CD4-positive, alpha-beta T cell treated with Interleukin-15 for 1 hour (primary cell): ENCODE data around the gene ZDHHC3.
"Not testable (repeated sequence)": the region's sequence is repeated elsewhere in the genome, so short reads cannot be mapped to it uniquely, and the experiment has no call there.

ENCODE experiments used
- DNase-seq: peaks from one replicate; pipeline ENCODE4 v3.0.0-alpha.2; 2020

The ZDHHC3 gene

DNA sequence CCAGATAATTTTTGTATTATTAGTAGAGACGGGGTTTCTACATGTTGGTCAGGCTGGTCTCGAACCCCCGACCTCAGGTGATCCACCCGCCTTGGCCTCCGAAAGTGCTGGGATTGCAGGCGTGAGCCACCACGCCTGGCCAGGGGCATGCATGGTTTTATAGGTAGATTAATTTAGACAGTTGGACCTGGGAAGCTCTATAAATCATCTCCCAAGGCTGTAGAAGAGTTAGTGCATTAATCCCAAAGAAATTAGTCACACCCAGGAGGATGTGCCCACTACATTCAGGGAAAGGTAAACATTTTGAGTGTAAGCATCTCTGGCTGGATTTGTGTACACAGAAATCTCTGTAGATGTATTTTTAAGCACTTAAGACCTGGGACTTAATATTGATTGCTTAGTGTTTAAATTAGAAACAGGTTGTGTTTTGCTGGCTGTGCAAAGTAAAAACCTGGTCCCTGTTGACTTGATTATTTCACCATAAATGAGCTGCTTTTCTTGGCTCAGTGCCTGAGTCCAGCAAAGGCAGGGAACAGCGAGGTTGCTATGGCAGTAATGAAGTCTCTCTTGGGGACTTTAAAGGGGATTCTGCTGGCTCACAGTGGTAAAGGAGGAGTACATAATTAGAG is 19.3 kb upstream of the ZDHHC3 start:
- no peak for DNase-seq

DNA sequence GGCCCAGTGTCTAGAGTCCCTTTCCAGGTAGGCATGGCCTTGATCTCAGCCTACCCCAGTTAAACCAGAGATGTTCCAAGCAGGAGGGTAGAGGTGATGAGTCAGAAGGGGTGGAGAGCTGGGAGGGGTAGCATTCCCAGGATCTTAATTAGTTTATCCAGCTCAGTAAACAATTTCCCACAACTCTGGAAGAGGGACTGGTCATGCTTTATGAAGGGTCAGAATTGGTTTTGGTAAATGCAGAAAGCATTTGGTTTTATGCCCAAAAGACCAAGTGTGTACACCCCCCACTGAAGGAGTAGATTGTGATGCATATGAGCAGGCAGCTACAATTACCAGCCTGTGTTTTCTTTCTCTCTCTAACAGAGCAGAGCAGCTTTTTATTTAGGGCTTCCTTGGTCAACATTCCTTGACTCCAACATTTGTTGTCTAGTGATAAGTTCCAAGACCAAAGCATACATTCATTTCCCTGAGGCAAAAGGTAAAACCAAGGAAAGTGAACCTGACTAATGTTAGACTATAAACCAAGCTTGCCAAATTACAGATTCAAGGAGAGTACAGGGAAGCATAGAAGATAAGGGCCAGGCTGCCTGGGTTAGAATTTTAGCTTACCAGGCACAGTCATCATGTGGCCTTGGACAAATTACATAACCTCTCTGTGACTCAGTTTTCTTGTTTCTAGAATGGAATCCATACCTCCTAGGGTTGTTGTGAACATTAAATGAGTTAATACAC is 17.7 kb upstream of the ZDHHC3 start:
- DNase-seq, result no peak

DNA sequence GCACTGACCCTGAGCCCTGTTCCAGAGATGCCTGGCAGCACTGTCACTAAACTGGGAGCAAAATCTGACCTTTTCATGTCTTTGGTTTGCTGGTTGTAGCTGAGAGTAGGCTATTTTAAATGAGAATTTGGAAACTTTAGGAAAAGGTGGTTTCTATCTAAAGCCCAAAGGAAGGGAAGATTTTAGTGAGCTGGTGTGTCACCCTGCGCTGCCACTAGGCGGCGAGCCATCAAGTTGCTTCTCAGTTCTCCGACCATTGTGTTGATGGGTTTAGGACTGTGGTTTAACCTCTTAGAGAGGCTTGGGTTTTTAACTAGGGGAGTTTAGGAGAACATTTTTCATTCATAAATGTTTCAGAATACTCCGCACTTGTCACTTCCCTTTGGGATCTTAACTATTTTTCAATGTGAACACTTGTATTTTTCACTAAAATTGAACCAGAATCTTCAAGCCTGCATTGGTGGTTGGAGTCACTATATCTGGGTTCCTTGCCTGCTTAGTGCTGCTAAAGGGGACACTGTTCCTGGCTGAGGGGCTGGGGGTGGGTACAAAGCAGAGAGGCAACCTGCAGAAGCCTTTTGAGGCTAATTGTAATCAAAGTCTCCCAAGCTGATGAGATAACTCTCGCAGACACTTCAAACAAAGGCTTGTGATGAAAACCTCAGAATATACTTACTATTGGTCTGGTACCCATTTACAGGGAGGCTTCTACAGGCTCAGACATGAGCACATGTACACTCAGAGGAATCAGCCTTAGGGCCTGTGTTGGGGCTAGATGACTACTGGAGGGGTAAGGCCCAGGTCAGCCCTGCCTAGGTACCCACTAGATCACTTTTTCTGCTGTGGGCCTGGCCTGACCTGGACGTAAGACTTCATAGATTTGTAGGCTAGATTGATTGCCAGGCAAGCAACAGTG is 16.8 kb upstream of the ZDHHC3 start:
- DNase-seq, result no peak

DNA sequence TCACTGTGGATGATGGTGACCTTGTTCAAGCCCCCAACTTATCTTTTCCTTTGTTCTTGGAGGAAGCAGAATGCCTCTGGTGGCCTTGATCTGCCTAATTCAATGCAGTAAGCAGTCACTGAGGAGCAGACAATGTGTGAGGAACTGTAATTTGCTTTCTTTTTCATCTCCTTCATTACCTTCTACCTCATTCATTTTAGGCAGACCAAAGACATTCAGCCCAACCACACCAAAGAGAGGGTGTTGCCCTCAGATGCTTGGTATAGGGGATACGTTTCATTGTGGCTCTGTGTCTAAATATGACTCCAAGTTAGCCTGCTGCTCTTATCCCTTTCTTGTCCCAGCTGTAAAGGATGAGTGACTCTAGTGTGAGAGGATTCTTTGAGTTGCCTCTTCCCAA is 15.4 kb upstream of the ZDHHC3 start:
- no peak for DNase-seq

DNA sequence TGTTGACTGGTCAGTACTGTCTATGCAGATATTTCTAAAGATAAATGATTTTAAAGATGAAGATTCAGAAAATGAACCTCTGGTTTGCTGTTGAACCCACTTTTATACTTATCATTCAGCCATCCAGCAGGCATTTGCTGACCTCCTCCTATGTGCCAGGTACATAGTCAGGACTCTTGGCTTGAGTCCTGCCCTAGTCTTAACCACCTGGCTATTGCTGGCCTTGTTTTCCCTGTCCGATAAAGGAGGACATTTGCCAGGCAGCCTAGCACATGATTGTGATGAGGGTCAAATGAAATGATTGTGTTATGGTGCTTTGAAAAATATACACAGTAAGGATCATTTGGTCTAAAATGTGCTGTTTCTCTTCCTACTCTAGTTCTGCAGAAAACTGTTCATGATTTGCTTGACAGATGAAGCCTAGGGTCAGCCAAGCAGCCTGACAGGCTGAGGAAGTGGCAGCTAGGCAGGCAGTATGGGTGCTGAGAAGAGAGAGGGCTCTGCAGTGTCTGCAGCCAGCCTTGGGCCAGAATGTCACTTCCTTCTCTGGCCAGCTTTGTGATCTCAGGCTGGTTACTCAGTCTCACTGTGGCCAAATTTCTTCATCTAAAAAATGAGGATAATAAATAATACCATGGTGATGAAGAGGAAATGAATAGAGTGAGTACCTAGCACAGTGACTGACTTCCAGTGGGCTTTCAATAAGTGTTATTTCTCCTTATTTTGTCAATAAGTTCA is 13.8 kb upstream of the ZDHHC3 start:
- DNase-seq, result no peak

DNA sequence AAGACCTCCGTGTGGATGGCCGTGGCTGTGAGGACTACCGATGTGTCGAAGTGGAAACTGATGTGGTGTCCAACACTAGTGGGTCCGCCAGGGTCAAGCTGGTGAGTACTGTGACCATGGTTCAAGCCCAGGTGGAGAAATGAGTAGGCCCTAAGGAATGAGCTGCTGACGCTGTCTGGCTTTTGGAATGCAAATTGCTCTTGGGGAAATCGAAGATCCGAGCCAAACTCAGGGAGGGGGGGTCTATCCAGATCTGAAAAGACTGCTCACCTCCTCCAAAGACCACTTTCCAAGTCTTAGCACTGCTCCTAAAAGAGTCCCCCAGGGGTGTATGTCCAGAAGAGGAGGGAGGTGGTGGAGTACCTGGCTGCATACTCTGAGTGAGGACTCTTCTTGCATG is 13.2 kb upstream of the ZDHHC3 start:
- DNase-seq, result no peak

DNA sequence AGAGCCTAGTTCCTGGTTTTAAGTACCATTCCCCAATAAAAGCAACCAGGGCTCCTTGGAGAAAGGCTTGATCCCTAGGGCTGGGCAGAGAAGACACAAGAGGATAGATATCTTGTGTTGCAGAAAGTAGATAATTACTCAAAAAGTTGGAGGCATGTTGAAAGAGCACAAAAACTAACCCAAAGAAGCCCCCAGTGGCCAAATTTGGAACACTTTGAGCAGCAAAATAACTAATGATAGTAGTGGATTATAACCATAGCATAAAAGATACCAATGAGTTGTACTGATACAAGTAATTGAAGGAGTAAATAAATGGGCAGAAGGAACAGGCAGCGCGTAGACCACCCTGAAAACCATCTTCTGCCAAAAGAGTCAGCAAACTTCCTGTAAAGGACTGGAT is 12.1 kb upstream of the ZDHHC3 start:
- DNase-seq, result no peak

DNA sequence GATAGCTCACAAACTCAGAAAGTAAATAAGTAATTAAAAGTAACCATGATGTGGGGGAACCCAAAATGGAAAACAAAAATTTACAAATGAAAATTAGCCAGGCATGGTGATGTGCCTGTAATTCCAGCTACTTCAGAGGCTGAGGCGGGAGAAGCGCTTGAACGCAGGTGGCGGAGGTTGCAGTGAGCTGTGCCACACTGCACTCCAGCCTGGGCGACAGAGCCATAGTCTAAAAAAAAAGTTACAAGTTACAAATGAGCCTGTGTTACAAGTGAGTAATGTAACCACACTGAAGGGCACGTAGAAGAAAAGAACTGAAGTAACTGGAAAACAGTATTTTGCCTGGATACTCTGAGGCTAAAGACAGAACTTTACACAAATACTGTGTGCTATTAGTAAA is 11.4 kb upstream of the ZDHHC3 start:
- no peak for DNase-seq

DNA sequence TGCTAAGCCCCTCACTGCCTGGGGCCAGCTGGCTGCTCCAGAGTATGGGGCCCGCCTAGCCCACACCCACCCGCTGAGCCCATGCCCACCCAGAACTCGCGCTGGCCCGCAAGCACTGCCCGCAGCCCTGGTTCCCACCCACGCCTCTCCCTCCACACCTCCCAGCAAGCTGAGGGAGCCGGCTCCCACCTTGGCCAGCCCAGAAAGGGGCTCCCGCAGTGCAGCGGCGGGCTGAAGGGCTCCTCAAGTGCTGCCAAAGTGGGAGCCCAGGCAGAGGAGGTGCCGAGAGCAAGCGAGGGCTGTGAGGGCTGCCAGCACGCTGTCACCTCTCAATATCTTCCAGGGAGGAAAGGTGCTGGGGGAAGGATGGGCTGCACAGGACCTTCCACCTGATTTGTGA is 10.4 kb upstream of the ZDHHC3 start:
- DNase-seq, result not testable (repeated sequence)

DNA sequence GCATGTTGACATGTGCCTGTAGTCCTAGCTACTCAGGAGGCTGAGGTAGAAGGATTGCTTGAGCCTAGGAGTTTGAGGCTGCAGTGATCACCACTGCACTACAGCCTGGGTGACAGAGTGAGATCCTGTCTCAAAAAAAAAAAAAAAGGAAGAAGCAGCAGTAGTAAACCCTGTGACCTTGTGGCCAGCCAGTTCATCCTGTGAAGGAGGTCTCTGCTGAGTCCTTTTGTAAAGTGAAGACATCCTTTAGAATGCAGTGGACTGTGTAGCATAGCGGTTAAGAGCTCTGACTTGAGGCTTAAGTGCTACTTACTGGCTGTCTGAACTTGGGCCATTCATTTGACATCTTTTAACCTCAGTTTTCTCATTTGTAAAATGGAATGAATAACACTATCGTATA is 8.4 kb upstream of the ZDHHC3 start:
- no peak for DNase-seq

DNA sequence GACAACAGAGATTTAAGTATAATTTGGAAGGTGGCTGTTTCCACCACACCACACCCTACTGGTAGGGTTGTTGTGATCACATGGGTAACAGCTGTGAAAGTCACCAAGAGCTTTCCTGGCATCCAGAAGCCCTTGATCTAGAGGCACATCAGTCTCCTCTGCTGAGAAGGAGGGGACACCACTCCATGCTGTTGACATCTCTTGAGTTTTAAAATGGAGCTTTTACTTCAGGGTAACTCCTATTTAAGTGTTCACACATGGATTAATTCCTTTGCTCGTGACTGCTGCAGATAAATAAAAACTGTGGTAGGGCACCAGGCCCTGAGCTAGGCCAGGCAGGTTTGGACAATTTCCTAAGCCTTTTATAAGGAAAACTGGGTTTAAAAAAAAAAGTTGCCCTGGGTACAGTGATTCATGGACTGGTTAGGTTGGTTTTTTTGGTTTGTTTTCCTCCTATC is 7.5 kb upstream of the ZDHHC3 start:
- DNase-seq, result no peak

DNA sequence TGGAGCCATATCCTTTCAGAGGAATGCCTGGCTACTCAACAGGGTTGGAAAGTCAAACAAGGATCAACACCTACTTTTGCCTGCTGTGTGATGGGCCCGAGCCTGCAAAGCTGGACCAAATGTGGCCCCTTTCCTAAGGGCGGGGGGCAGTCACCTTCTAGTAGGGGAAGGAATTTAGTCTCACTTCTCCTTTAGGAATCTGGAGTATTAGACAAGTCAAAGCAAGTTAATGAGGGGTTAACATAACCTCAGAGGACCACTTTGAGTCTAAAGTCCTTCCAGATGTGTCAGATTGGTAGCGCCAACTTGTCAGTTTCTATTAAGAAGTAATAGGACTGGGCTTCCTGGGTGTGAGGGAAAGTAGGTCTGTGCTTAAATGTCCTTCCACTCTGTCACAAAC is 6.8 kb upstream of the ZDHHC3 start:
- DNase-seq, result no peak

DNA sequence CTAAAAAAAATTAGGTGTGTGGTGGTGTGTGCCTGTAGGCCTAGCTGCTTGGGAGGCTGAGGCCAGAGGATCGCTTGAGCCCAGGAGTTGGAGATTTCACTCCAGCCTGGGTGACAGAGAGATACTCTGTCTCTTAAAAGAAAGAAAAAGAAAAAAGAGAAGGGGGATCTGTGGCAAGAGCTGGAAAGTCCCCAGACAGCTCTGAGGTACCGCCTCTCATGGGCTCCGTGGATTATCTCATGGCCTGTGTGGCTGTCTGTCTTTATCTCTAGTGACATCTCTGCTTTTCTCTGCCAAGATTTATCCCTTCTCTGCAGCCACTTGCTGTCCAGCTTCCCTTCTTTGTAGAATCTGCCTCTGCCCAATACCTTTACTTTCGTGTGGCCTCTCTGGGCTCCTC is 5.8 kb upstream of the ZDHHC3 start:
- no peak for DNase-seq

DNA sequence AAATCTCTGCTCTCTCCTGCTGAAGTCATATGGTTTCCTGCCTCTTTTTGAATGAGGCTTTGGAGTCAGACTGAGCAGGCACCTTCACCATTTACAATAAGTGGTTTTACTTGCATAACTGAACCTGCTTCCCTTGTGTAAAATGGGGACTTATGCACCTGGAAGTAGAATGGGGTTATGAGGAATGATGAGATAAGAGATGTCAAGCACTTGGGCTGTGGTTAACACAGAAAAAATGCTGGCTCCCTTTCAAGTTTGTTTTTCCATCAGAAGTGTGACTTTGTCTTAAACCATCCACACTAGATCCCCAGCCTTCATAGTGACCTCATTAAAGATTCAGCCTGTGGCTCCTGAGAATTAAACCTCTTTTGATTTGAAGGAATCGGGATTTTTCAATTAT is 5.2 kb upstream of the ZDHHC3 start:
- DNase-seq, result no peak

DNA sequence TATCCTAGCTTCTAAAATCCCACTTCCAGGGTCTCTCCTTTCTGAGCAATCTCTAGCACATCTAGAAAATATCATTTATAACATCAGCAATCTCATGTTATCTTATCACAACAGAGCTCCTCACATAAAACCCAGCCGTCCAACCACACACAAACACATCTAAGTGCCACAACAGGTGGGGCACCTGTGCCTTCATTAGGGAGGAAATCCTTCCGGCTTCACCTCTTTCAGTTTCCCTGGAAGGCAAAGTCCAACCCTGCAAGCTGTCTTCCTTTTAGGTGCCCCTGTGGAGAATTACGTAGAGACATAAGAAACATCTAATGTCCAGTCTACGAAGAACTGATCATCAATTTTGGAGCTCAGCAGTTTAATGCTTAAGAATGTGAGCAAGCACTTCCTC is 1.6 kb downstream of the ZDHHC3 start:
- DNase-seq, result no peak

DNA sequence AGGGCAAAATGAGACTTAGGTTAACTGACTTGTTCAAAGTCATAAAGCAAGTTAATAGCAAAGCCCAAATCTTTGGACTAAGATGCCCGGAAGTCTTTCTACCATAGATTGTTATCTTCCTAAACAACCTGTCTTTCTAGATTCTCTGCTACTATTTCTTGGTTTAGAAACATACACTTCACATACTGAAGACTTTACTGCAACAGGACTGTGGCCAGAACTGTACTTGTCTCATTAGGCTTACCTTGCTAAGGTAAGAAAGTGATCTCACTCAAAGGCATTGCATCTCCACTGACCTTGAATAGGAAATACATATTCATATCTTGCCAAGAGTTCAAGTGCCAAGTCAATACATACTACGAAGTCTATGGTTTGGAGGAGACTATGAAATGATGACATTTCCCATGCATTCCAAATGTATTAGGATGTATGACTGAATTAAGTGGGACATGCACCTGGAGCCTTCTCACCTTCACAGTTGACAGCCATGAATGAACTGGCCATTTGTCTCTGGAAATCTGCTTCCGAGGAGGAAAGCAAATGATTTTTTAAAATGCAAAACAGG is 5.0 kb downstream of the ZDHHC3 start:
- no peak for DNase-seq

DNA sequence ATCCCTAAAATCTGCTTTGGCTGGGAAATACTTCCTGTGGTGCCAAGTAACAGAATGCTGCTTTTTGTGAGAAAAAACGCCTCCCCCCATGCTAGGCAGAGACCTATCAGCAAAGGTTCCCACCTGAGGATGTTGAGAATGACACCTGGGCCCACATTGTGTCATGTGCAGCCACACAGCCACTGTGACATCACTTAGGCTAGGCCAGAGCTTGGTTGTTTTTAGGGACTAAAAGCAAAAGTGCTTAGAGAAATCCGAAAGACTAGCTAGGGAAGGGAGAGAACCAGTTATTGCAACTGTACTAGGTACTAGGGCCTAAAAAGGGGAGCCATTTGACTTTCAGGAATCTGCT is 6.2 kb downstream of the ZDHHC3 start:
- no peak for DNase-seq

DNA sequence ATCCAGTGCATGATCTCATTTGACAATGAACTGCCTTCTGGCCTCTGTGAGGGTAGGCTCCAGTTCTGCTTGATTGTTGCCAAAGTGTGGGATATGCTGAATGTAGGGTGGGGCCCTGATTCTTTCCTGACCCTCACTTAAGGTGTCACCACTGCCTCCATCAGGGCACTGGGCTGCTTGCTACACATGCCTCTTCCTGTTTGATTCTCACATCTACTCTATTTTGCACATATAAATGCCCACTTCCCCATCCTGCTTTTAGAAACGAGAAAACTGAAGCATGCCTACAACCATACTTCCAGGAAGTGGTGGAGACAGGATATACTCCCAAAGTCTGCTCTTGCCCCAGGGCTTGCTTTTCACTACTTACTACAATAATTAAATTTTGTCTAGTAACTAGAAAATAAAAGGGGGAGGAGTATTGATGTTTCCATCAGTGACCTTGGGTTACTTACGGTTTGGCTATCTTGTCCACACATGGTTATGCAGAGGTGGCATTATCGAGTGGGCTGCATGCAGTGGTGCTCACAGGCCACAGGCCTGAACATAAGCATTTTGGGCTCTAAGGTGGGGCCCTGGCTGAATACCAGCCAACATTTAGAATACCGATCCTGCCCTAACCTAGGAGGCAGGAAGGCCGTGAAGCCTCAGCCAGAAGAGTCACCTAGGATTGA is 6.7 kb downstream of the ZDHHC3 start:
- no peak for DNase-seq

DNA sequence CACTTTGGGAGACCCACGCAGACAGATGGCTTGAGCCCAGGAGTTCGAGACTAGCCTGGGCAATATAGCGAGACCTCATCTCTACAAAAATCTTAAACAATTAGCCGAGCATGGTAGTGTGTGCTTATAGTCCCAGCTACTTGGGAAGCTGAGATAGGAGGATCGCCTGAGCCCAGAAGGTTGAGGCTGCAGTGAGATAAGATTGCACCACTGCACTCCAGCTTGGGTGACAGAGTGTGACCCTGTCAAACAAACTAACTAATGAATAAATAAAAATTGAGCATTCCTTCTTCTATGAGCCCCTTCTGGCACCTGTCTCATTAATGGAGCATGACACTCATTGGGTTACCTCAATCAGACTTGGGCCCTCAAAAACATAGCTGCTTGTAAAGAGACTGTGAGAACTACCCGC is 7.5 kb downstream of the ZDHHC3 start:
- DNase-seq, result no peak

DNA sequence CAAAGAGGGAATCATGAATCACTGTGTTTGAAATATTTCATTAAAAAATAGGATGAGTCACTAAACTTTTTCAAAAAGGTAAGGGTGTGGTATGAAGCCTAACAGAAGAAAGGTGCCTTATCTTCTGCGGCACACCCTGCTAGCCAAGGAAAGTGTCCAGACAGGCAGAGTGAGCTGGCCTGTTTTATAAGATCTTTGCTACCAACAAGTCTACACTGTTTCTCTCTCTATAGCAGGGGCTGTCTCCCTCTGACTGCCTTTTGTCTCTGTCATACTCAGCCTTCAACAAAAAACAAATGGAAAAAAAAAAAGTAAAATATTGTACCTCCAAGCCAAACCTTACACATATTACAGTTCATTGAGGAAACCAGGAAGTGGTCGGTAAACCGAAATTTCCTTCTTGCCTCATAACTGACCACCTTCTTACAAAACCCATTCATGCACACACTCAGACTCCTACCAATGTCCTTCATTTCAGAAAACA is 9.1 kb downstream of the ZDHHC3 start:
- DNase-seq, result no peak

DNA sequence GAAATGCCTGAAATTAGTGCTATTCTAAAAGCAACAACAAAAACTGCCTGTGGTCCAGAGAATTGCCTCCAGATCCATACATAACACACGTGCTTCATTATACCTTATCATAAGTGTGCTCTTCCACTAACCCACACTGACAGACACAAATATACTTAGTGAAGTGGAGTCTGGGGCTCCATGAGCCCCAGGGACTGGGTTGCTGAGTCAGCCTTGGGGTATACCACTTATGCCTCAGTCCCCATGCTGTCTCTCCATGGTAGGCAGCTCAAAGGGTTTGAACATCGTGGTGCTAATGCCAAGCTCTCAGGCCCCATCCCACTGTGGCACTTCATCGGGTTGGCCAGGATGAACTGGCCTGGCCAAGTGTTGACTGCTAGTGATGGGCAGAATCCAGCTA is 10.8 kb downstream of the ZDHHC3 start:
- no peak for DNase-seq
